GM23338 (cell line): ENCODE data around the gene KRTAP4-1. TPM values are rescaled to one million over a fixed set of nuclear protein-coding genes. Genes with fewer than 3 reads are reported as not detected.
"Not testable (repeated sequence)": the region's sequence is repeated elsewhere in the genome, so short reads cannot be mapped to it uniquely, and the experiment has no call there.

Experiments
- ATAC-seq: fragments of 200-7000 bp; cut with Tn5 transposase; 3 replicates; pipeline ENCODE4 v1.9.1; 2020
- DNase-seq: peaks from one replicate; pipeline ENCODE4 v3.0.0-alpha.2; 2015; ENCODE audit warnings: low spot score
- H2AFZ ChIP-seq: fragments of 200-600 bp; sonication (generic); 2 replicates; pipeline ENCODE4 v1.8.0; 2016; ENCODE audit warnings: antibody characterized with exemption, mild to moderate bottlenecking, moderate library complexity
- H3F3A ChIP-seq: fragments of 200-600 bp; sonication (generic); replicated peaks from 2 replicates; pipeline ENCODE4 v1.8.0; 2017; ENCODE audit warnings: antibody characterized with exemption, mixed run types, low read depth
- H3K27ac ChIP-seq: fragments of 200-600 bp; sonication (generic); 2 replicates; pipeline ENCODE4 v1.6.1; 2016; ENCODE audit warnings: low read depth
- H3K27me3 ChIP-seq: fragments of 200-600 bp; sonication (generic); 2 replicates; pipeline ENCODE4 v1.8.0; 2016; ENCODE audit warnings: mild to moderate bottlenecking, mixed run types, moderate library complexity; ENCODE audit not compliant: insufficient read depth
- H3K36me3 ChIP-seq: fragments of 200-600 bp; sonication (generic); 2 replicates; pipeline ENCODE4 v1.8.0; 2016; ENCODE audit warnings: mild to moderate bottlenecking; ENCODE audit not compliant: insufficient read depth
- H3K4me1 ChIP-seq: fragments of 200-600 bp; sonication (generic); 2 replicates; pipeline ENCODE4 v1.8.0; 2016; ENCODE audit warnings: mild to moderate bottlenecking, moderate library complexity; ENCODE audit not compliant: insufficient read depth
- H3K4me2 ChIP-seq: fragments of 200-600 bp; sonication (generic); 2 replicates; pipeline ENCODE4 v1.7.1; 2017; ENCODE audit warnings: mixed run types
- H3K4me3 ChIP-seq: fragments of 200-600 bp; sonication (generic); 2 replicates; pipeline ENCODE4 v1.6.1; 2016; ENCODE audit warnings: mixed run types
- H3K79me2 ChIP-seq: fragments of 200-600 bp; sonication (generic); replicated peaks from 2 replicates; pipeline ENCODE4 v1.8.0; 2017; ENCODE audit warnings: mild to moderate bottlenecking; ENCODE audit not compliant: insufficient read depth
- H3K9me2 ChIP-seq: fragments of 200-600 bp; sonication (generic); 2 replicates; pipeline ENCODE4 v1.8.0; 2017; ENCODE audit not compliant: insufficient read depth
- H4K20me1 ChIP-seq: fragments of 200-600 bp; sonication (generic); replicated peaks from 2 replicates; pipeline ENCODE4 v1.8.0; 2017; ENCODE audit warnings: mild to moderate bottlenecking; ENCODE audit not compliant: insufficient read depth
- H3K27ac Mint-ChIP-seq: 2 replicates; pipeline ENCODE4 v1.8.0; 2020; ENCODE audit warnings: inconsistent platforms, mild to moderate bottlenecking, moderate library complexity, mixed read lengths
- H3K27me3 Mint-ChIP-seq: 3 replicates; pipeline ENCODE4 v1.8.0; 2022; ENCODE audit warnings: low read depth, mild to moderate bottlenecking, moderate library complexity, mixed read lengths, inconsistent platforms; ENCODE audit not compliant: insufficient read depth, poor library complexity
- H3K36me3 Mint-ChIP-seq: 3 replicates; pipeline ENCODE4 v1.8.0; 2021; ENCODE audit warnings: low read depth, mild to moderate bottlenecking, inconsistent platforms, moderate library complexity, mixed read lengths
- H3K4me1 Mint-ChIP-seq: 3 replicates; pipeline ENCODE4 v1.8.0; 2020; ENCODE audit warnings: mild to moderate bottlenecking, inconsistent platforms, mixed read lengths
- H3K4me3 Mint-ChIP-seq: 3 replicates; pipeline ENCODE4 v1.8.0; 2021; ENCODE audit warnings: moderate library complexity, mild to moderate bottlenecking, inconsistent platforms, mixed read lengths
- H3K9me3 Mint-ChIP-seq: 3 replicates; pipeline ENCODE4 v1.8.0; 2020; ENCODE audit warnings: moderate library complexity, mild to moderate bottlenecking, inconsistent platforms, mixed read lengths
- CTCF ChIP-seq, 2 experiments: fragments of 200-600 bp in 1 of 2; sonication (generic) in 1 of 2; conservative IDR thresholded peaks; 2 replicates each; pipeline versions ENCODE4 v1.5.1 to v1.6.1; 2016 to 2017; ENCODE audit warnings: antibody characterized with exemption in 2 of 2, low read depth in 2 of 2, mild to moderate bottlenecking in 2 of 2, moderate library complexity in 1 of 2
- EZH2 ChIP-seq: fragments of 200-600 bp; sonication (generic); IDR thresholded peaks from one replicate; pipeline ENCODE4 v1.8.0; 2017; ENCODE audit warnings: antibody characterized with exemption, mild to moderate bottlenecking, low read depth; ENCODE audit not compliant: unreplicated experiment
- REST ChIP-seq: IDR thresholded peaks from one replicate; pipeline ENCODE4 v1.6.1; 2018; ENCODE audit warnings: antibody characterized with exemption; ENCODE audit not compliant: unreplicated experiment
- ZNF114 ChIP-seq: fragments of 250-450 bp; sonication (Bioruptor Pico); IDR thresholded peaks from 2 replicates; pipeline ENCODE4 v1.5.0; 2020; ENCODE audit warnings: mild to moderate bottlenecking, moderate library complexity
- polyA plus RNA-seq: library from polyadenylated mRNA; unstranded; fragments of >200 nt; fragmentation: Nextera tagmentation; extraction: Ambion mirVana; gene quantifications from 2 replicates; pipeline ENCODE4 v1.2.1, GENCODE V29; 2016
- small RNA-seq: library from RNA; depleted of rRNA; stranded (forward); fragments of <200 nt; gene quantifications from one replicate; pipeline ENCODE3, GENCODE V24; 2014; ENCODE audit warnings: low replicate concordance
- total RNA-seq: library from RNA; depleted of rRNA; stranded (reverse); fragments of >200 nt; shearing (Covaris generic); gene quantifications from 2 replicates; pipeline ENCODE4 v1.2.3, GENCODE V29; 2014; rRNA removed

KRTAP4-1 gene
- total and polyA plus RNA-seq, 2 experiments from 2014 or later: not detected

GRCh38 chr17:41140360-41141131 is 44.2 kb downstream of the KRTAP4-1 start, which contains the start of gene KRTAP4-6:
Gene KRTAP4-6, minus strand, starts transcription at chr17:41140544. Its CDS starts 57 bp downstream, at chr17:41140487.
- no peak for TF ChIP-seq EZH2
- TF ChIP-seq ZNF114 (CRISPR knock-in tag): no peak
- TF ChIP-seq REST: no peak
- TF ChIP-seq CTCF (conservative IDR thresholded peaks at IDR 0.05; ENCODE audit: low read depth in 2 of 2): no peak
- no peak within 1 kb of the TSS for H3K4me3 Mint-ChIP-seq
- DNase-seq (no peak), ATAC-seq (no peak)
- no peaks in the 10 kb centered on the region for H4K20me1 ChIP-seq
- H3K9me3 Mint-ChIP-seq: peaks cover 42% of the 10 kb centered on the region
- H3K9me2 ChIP-seq: 0 out of 2 replicates have a peak, but pooled peaks cover 3% of the 10 kb centered on the region
- no peaks in the 10 kb centered on the region; the same call in 1 of the 2 replicates for H3K36me3 ChIP-seq
- no peak within 1 kb of the TSS for H2AFZ ChIP-seq
- no peak within 1 kb of the TSS for H3K4me3 ChIP-seq
- no peak within 1 kb of the TSS for H3K4me2 ChIP-seq
- H3F3A ChIP-seq: no peaks in the 10 kb centered on the region
- H3K27ac Mint-ChIP-seq: no peak within 1 kb of the TSS; the same call in 1 of the 2 replicates
- H3K79me2 ChIP-seq: no peaks in the 10 kb centered on the region
- H3K27me3 ChIP-seq: no peaks in the 10 kb centered on the region
- peaks cover 28% of the 10 kb centered on the region for H3K36me3 Mint-ChIP-seq
- H3K27me3 Mint-ChIP-seq: no peaks in the 10 kb centered on the region
- no peaks in the 10 kb centered on the region for H3K4me1 Mint-ChIP-seq
- no peak within 1 kb of the TSS for H3K27ac ChIP-seq
- no peaks in the 10 kb centered on the region for H3K4me1 ChIP-seq

- Mint-ChIP-seq H3K36me3 (peaks cover 28% of the 10 kb centered on the region), H3K9me3 (peaks cover 42% of the 10 kb centered on the region)
- not testable (repeated sequence) for DNase-seq, ATAC-seq, H3F3A ChIP-seq, H3K4me1 Mint-ChIP-seq, H3K4me3 ChIP-seq, H3K27ac Mint-ChIP-seq, H3K79me2 ChIP-seq, H3K27me3 ChIP-seq, H3K9me2 ChIP-seq, H3K4me1 ChIP-seq, H3K4me2 ChIP-seq, H3K27me3 Mint-ChIP-seq, H3K4me3 Mint-ChIP-seq, H3K27ac ChIP-seq, H3K36me3 ChIP-seq, H4K20me1 ChIP-seq, H2AFZ ChIP-seq
Measured at GRCh38 chr17:41139865-41140264, 44.8 kb downstream of the KRTAP4-1 start.

Small RNA genes within 50 kb of the gene (small RNA-seq; reads per million reads assigned to genes)
- not detected for gene KRTAP4-17P

Other genes starting within 250 kb of the KRTAP4-1 start
Only the 30 nearest of the 41 such genes appear.
- gene KRTAP1-5, start 157.7 kb downstream of the KRTAP4-1 start, total RNA-seq: not detected in 2 replicates
- not detected in 2 replicates for gene KRTAP1-5, start 157.7 kb downstream of the KRTAP4-1 start, polyA plus RNA-seq
- gene KRTAP1-4, start 154.7 kb downstream of the KRTAP4-1 start, total RNA-seq: not detected in 2 replicates
- not detected in 2 replicates for gene KRTAP1-4, start 154.7 kb downstream of the KRTAP4-1 start, polyA plus RNA-seq
- not detected in 2 replicates for gene KRTAP1-3, start 150.0 kb downstream of the KRTAP4-1 start, total RNA-seq
- gene KRTAP1-3, start 150.0 kb downstream of the KRTAP4-1 start, polyA plus RNA-seq: not detected in 2 replicates
- gene KRTAP1-1, start 143.5 kb downstream of the KRTAP4-1 start, total RNA-seq: not detected in 2 replicates
- gene KRTAP1-1, start 143.5 kb downstream of the KRTAP4-1 start, polyA plus RNA-seq: not detected in 2 replicates
- not detected in 2 replicates for gene KRTAP2-1, start 137.6 kb downstream of the KRTAP4-1 start, total RNA-seq
- gene KRTAP2-1, start 137.6 kb downstream of the KRTAP4-1 start, polyA plus RNA-seq: not detected in 2 replicates
- gene KRTAP2-2, start 129.7 kb downstream of the KRTAP4-1 start, total RNA-seq: not detected in 2 replicates
- not detected in 2 replicates for gene KRTAP2-2, start 129.7 kb downstream of the KRTAP4-1 start, polyA plus RNA-seq
- not detected in 2 replicates for gene KRTAP2-3, start 124.8 kb downstream of the KRTAP4-1 start, total RNA-seq
- not detected in 2 replicates for gene KRTAP2-3, start 124.8 kb downstream of the KRTAP4-1 start, polyA plus RNA-seq
- gene KRTAP2-4, start 119.0 kb downstream of the KRTAP4-1 start, total RNA-seq: not detected in 2 replicates
- gene KRTAP2-4, start 119.0 kb downstream of the KRTAP4-1 start, polyA plus RNA-seq: not detected in 2 replicates
- not detected in 2 replicates for gene KRTAP4-7, start 100.8 kb downstream of the KRTAP4-1 start, total RNA-seq
- gene KRTAP4-7, start 100.8 kb downstream of the KRTAP4-1 start, polyA plus RNA-seq: not detected in 2 replicates
- not detected in 2 replicates for gene KRTAP4-8, start 86.8 kb downstream of the KRTAP4-1 start, total RNA-seq
- gene KRTAP4-8, start 86.8 kb downstream of the KRTAP4-1 start, polyA plus RNA-seq: not detected in 2 replicates
- gene KRTAP4-16, start 82.7 kb downstream of the KRTAP4-1 start, total RNA-seq: not detected in 2 replicates
- gene KRTAP4-16, start 82.7 kb downstream of the KRTAP4-1 start, polyA plus RNA-seq: not detected in 2 replicates
- gene KRTAP4-9, start 79.5 kb downstream of the KRTAP4-1 start, total RNA-seq: not detected in 2 replicates
- gene KRTAP4-9, start 79.5 kb downstream of the KRTAP4-1 start, polyA plus RNA-seq: not detected in 2 replicates
- not detected in 2 replicates for gene KRTAP4-11, start 66.5 kb downstream of the KRTAP4-1 start, total RNA-seq
- not detected in 2 replicates for gene KRTAP4-11, start 66.5 kb downstream of the KRTAP4-1 start, polyA plus RNA-seq
- gene KRTAP4-12, start 60.7 kb downstream of the KRTAP4-1 start, total RNA-seq: not detected in 2 replicates
- gene KRTAP4-12, start 60.7 kb downstream of the KRTAP4-1 start, polyA plus RNA-seq: not detected in 2 replicates
- not detected in 2 replicates for gene KRTAP4-6, start 44.4 kb downstream of the KRTAP4-1 start, total RNA-seq
- not detected in 2 replicates for gene KRTAP4-6, start 44.4 kb downstream of the KRTAP4-1 start, polyA plus RNA-seq
- gene KRTAP4-5, start 35.1 kb downstream of the KRTAP4-1 start, total RNA-seq: not detected in 2 replicates
- not detected in 2 replicates for gene KRTAP4-5, start 35.1 kb downstream of the KRTAP4-1 start, polyA plus RNA-seq
- not detected in 2 replicates for gene KRTAP4-4, start 24.2 kb downstream of the KRTAP4-1 start, total RNA-seq
- not detected in 2 replicates for gene KRTAP4-4, start 24.2 kb downstream of the KRTAP4-1 start, polyA plus RNA-seq
- not detected in 2 replicates for gene KRTAP4-3, start 16.7 kb downstream of the KRTAP4-1 start, total RNA-seq
- gene KRTAP4-3, start 16.7 kb downstream of the KRTAP4-1 start, polyA plus RNA-seq: not detected in 2 replicates
- gene KRTAP4-2, start 6.7 kb downstream of the KRTAP4-1 start, total RNA-seq: not detected in 2 replicates
- not detected in 2 replicates for gene KRTAP4-2, start 6.7 kb downstream of the KRTAP4-1 start, polyA plus RNA-seq
- not detected in 2 replicates for gene KRTAP9-1, start 5.0 kb upstream of the KRTAP4-1 start, total RNA-seq
- not detected in 2 replicates for gene KRTAP9-1, start 5.0 kb upstream of the KRTAP4-1 start, polyA plus RNA-seq
- not detected in 2 replicates for gene KRTAP9-2, start 41.7 kb upstream of the KRTAP4-1 start, total RNA-seq
- not detected in 2 replicates for gene KRTAP9-2, start 41.7 kb upstream of the KRTAP4-1 start, polyA plus RNA-seq
- gene KRTAP9-3, start 47.5 kb upstream of the KRTAP4-1 start, total RNA-seq: not detected in 2 replicates
- not detected in 2 replicates for gene KRTAP9-3, start 47.5 kb upstream of the KRTAP4-1 start, polyA plus RNA-seq
- not detected in 2 replicates for gene KRTAP9-8, start 53.1 kb upstream of the KRTAP4-1 start, total RNA-seq
- gene KRTAP9-8, start 53.1 kb upstream of the KRTAP4-1 start, polyA plus RNA-seq: not detected in 2 replicates
- gene KRTAP9-4, start 64.8 kb upstream of the KRTAP4-1 start, total RNA-seq: not detected in 2 replicates
- gene KRTAP9-4, start 64.8 kb upstream of the KRTAP4-1 start, polyA plus RNA-seq: not detected in 2 replicates
- gene KRTAP9-9, start 70.5 kb upstream of the KRTAP4-1 start, total RNA-seq: not detected in 2 replicates
- not detected in 2 replicates for gene KRTAP9-9, start 70.5 kb upstream of the KRTAP4-1 start, polyA plus RNA-seq
- gene KRTAP9-6, start 80.5 kb upstream of the KRTAP4-1 start, total RNA-seq: not detected in 2 replicates
- not detected in 2 replicates for gene KRTAP9-6, start 80.5 kb upstream of the KRTAP4-1 start, polyA plus RNA-seq
- not detected in 2 replicates for gene KRTAP9-7, start 90.8 kb upstream of the KRTAP4-1 start, total RNA-seq
- gene KRTAP9-7, start 90.8 kb upstream of the KRTAP4-1 start, polyA plus RNA-seq: not detected in 2 replicates
- not detected in 2 replicates for gene KRTAP29-1, start 117.9 kb upstream of the KRTAP4-1 start, total RNA-seq
- gene KRTAP29-1, start 117.9 kb upstream of the KRTAP4-1 start, polyA plus RNA-seq: not detected in 2 replicates
- not detected in 2 replicates for gene KRTAP16-1, start 124.4 kb upstream of the KRTAP4-1 start, total RNA-seq
- not detected in 2 replicates for gene KRTAP16-1, start 124.4 kb upstream of the KRTAP4-1 start, polyA plus RNA-seq
- gene KRTAP17-1, start 130.8 kb upstream of the KRTAP4-1 start, total RNA-seq: not detected in 2 replicates
- not detected in 2 replicates for gene KRTAP17-1, start 130.8 kb upstream of the KRTAP4-1 start, polyA plus RNA-seq